H1 (cell line): ENCODE data around the gene CAMSAP3. TPM values are rescaled to one million over a fixed set of nuclear protein-coding genes. Genes with fewer than 3 reads are reported as not detected.

ENCODE experiments used
- CTCF ChIA-PET: fragments of 300-600 bp; sonication (Branson Sonifier 250); formaldehyde crosslinking; loops from one replicate; lab custom pipeline; 2021; ENCODE audit not compliant: partially characterized antibody; lab: Charles Lee
- POLR2A ChIA-PET: fragments of 300-600 bp; sonication (Branson Sonifier 250); formaldehyde crosslinking; loops from one replicate; lab custom pipeline; 2021; ENCODE audit warnings: inconsistent platforms; ENCODE audit not compliant: partially characterized antibody; lab: Charles Lee
- DNase-seq, 2 experiments: peaks; one replicate each; pipeline versions ENCODE4 v3.0.0 to v3.0.0-alpha.2; 2010 to 2022; ENCODE audit warnings: low spot score in 2 of 2, low read depth in 1 of 2, mixed read lengths in 1 of 2
- FAIRE-seq: peaks from 2 replicates; lab custom pipeline; 2011; peaks lifted over from hg19 to GRCh38; lab: Jason Lieb, UNC
- H2AFZ ChIP-seq: 2 replicates; pipeline ENCODE4 v1.8.1; 2012; ENCODE audit warnings: low read length, inconsistent platforms
- H2AK5ac ChIP-seq: 2 replicates; pipeline ENCODE4 v1.6.1; 2013; ENCODE audit warnings: low read depth, low read length
- H2BK120ac ChIP-seq: replicated peaks from 2 replicates; pipeline ENCODE3; 2013; ENCODE audit warnings: low read depth, low read length, inconsistent platforms
- H2BK12ac ChIP-seq: 2 replicates; pipeline ENCODE4 v1.6.1; 2013; ENCODE audit warnings: low read depth, low read length
- H2BK15ac ChIP-seq: 2 replicates; pipeline ENCODE4 v1.6.1; 2013; ENCODE audit warnings: low read length
- H2BK20ac ChIP-seq: 2 replicates; pipeline ENCODE4 v1.6.1; 2013; ENCODE audit warnings: low read length
- H2BK5ac ChIP-seq: 2 replicates; pipeline ENCODE4 v1.6.1; 2013; ENCODE audit warnings: low read depth, low read length
- H3K14ac ChIP-seq: 2 replicates; pipeline ENCODE4 v1.6.1; 2013; ENCODE audit warnings: inconsistent platforms; ENCODE audit not compliant: insufficient read length
- H3K18ac ChIP-seq: 2 replicates; pipeline ENCODE4 v1.6.1; 2013; ENCODE audit warnings: low read length; ENCODE audit errors: extremely low read depth
- H3K23ac ChIP-seq: 2 replicates; pipeline ENCODE4 v1.6.1; 2013; ENCODE audit warnings: inconsistent platforms; ENCODE audit not compliant: insufficient read length
- H3K23me2 ChIP-seq: 2 replicates; pipeline ENCODE4 v1.6.1; 2013; ENCODE audit warnings: low read depth, low read length
- H3K27ac ChIP-seq: 2 replicates; pipeline ENCODE4 v1.6.1; 2011; ENCODE audit warnings: low read depth, low read length, inconsistent platforms
- H3K27me3 ChIP-seq, 4 experiments: replicated peaks in 1 of 4; 1 replicate in 1 of 4; 2 replicates in 3 of 4; pipeline versions ENCODE4 v1.6.1 to v1.8.1; 2011 to 2013; ENCODE audit warnings: low read length in 3 of 4, mild to moderate bottlenecking in 3 of 4, inconsistent platforms in 2 of 4, mixed read lengths in 2 of 4, moderate library complexity in 1 of 4; ENCODE audit not compliant: control insufficient read depth in 3 of 4, insufficient read depth in 3 of 4; ENCODE audit errors: extremely low read depth in 1 of 4
- H3K36me3 ChIP-seq, 4 experiments: 2 replicates each; pipeline versions ENCODE4 v1.6.1 to v1.8.1; 2011 to 2013; ENCODE audit warnings: mild to moderate bottlenecking in 4 of 4, low read length in 3 of 4, moderate library complexity in 2 of 4, control low read depth in 1 of 4, inconsistent platforms in 1 of 4; ENCODE audit not compliant: insufficient read depth in 4 of 4, control insufficient read depth in 2 of 4
- H3K4ac ChIP-seq: replicated peaks from 2 replicates; pipeline ENCODE3; 2013; ENCODE audit warnings: low read length, low read depth, mixed read lengths, inconsistent platforms; ENCODE audit not compliant: insufficient read length
- H3K4me1 ChIP-seq, 4 experiments: replicated peaks in 1 of 4; 1 replicate in 1 of 4; 2 replicates in 3 of 4; pipeline versions ENCODE4 v1.6.1 to v1.8.1; 2011 to 2013; ENCODE audit warnings: low read length in 3 of 4, inconsistent platforms in 2 of 4, mixed read lengths in 1 of 4; ENCODE audit not compliant: insufficient read depth in 4 of 4, control insufficient read depth in 3 of 4
- H3K4me2 ChIP-seq, 2 experiments: 2 replicates each; pipeline versions ENCODE4 v1.6.1 to v1.8.1; 2011 to 2013; ENCODE audit warnings: low read depth in 2 of 2, low read length in 2 of 2, control low read depth in 1 of 2, inconsistent platforms in 1 of 2, mild to moderate bottlenecking in 1 of 2; ENCODE audit not compliant: insufficient read depth in 1 of 2
- H3K4me3 ChIP-seq, 4 experiments: fragments of 200-600, 300-600 bp in 1 of 4; sonication (generic), shearing (Covaris generic), sonication (Bioruptor Twin) in 1 of 4; 2 replicates each; pipeline versions ENCODE4 v1.5.1 to v1.8.1; 2011 to 2016; ENCODE audit warnings: low read length in 4 of 4, low read depth in 3 of 4, control low read depth in 2 of 4, inconsistent platforms in 2 of 4, mild to moderate bottlenecking in 2 of 4, mixed read lengths in 1 of 4, moderate library complexity in 1 of 4; ENCODE audit not compliant: insufficient read depth in 2 of 4; ENCODE audit errors: extremely low read depth in 1 of 4
- H3K56ac ChIP-seq: replicated peaks from 2 replicates; pipeline ENCODE3; 2013; ENCODE audit warnings: low read depth, mild to moderate bottlenecking, mixed read lengths, low read length, inconsistent platforms; ENCODE audit not compliant: insufficient read length
- H3K79me1 ChIP-seq: 2 replicates; pipeline ENCODE4 v1.6.1; 2013; ENCODE audit warnings: low read depth, low read length, control low read depth
- H3K79me2 ChIP-seq, 2 experiments: 2 replicates each; pipeline versions ENCODE4 v1.6.1 to v1.8.1; 2012 to 2013; ENCODE audit warnings: low read length in 2 of 2, mild to moderate bottlenecking in 2 of 2, inconsistent platforms in 1 of 2; ENCODE audit not compliant: insufficient read depth in 2 of 2, control insufficient read depth in 1 of 2
- H3K9ac ChIP-seq, 4 experiments: replicated peaks in 1 of 4; 1 replicate in 1 of 4; 2 replicates in 3 of 4; pipeline versions ENCODE4 v1.6.1 to v1.8.1; 2011 to 2013; ENCODE audit warnings: low read depth in 3 of 4, low read length in 3 of 4, control low read depth in 2 of 4, mild to moderate bottlenecking in 2 of 4, moderate library complexity in 2 of 4, inconsistent platforms in 1 of 4; ENCODE audit errors: extremely low read depth in 1 of 4
- H3K9me3 ChIP-seq, 2 experiments: 2 replicates each; pipeline versions ENCODE4 v1.6.1 to v1.8.1; 2012 to 2013; ENCODE audit warnings: mild to moderate bottlenecking in 2 of 2, moderate library complexity in 2 of 2, control low read depth in 1 of 2, inconsistent platforms in 1 of 2, low read depth in 1 of 2, low read length in 1 of 2, mixed read lengths in 1 of 2; ENCODE audit not compliant: insufficient read depth in 2 of 2
- H4K20me1 ChIP-seq, 2 experiments: replicated peaks in 1 of 2; 2 replicates each; pipeline versions ENCODE3 to v1.8.1; 2011 to 2013; ENCODE audit warnings: inconsistent platforms in 2 of 2, low read length in 2 of 2, mild to moderate bottlenecking in 1 of 2; ENCODE audit not compliant: insufficient read depth in 2 of 2, control insufficient read depth in 1 of 2
- H4K5ac ChIP-seq: 2 replicates; pipeline ENCODE4 v1.6.1; 2013; ENCODE audit warnings: low read length, low read depth, mixed read lengths, inconsistent platforms; ENCODE audit not compliant: insufficient read length
- H4K8ac ChIP-seq: 2 replicates; pipeline ENCODE4 v1.8.0; 2013; ENCODE audit warnings: mild to moderate bottlenecking, moderate library complexity, low read length, inconsistent platforms; ENCODE audit not compliant: insufficient read depth; ENCODE audit errors: extremely low read depth
- H4K91ac ChIP-seq: replicated peaks from 2 replicates; pipeline ENCODE3; 2013; ENCODE audit warnings: low read length, mixed read lengths, inconsistent platforms; ENCODE audit not compliant: insufficient read length
- CBX8 ChIP-seq: fragments of 300-800, 300-1000 bp; sonication (generic); IDR thresholded peaks from 2 replicates; pipeline ENCODE4 v1.7.1; 2016; ENCODE audit warnings: low read depth, low read length, borderline replicate concordance
- SP1 ChIP-seq: IDR thresholded peaks from 2 replicates; pipeline ENCODE4 v1.6.1; 2011; ENCODE audit warnings: low read depth, low read length
- WGBS, 2 experiments: shearing (Covaris generic) in 1 of 2; methylation state at CpG; one replicate each; pipeline versions ENCODE4 v1.1.6 to v1.1.7; 2013 to 2015; ENCODE audit warnings: low lambda C conversion rate in 2 of 2, mixed read lengths in 2 of 2, inconsistent platforms in 1 of 2, low coverage in 1 of 2, missing lambda C conversion rate in 1 of 2; ENCODE audit not compliant: insufficient replicate concordance in 2 of 2, insufficient coverage in 1 of 2, insufficient read length in 1 of 2; ENCODE audit errors: extremely low coverage in 1 of 2, missing lambda C conversion rate in 1 of 2; 5-methylcytosine and 5-hydroxymethylcytosine counted together
- microRNA-seq, 2 experiments: library from miRNA; unstranded; fragments of <30 nt; microRNA quantifications; one replicate each; pipeline versions ENCODE4 to v1.2.0, GENCODE V29; 2016 to 2020; ENCODE audit warnings: borderline microRNAs expressed in 2 of 2, borderline number of aligned reads in 2 of 2, borderline replicate concordance in 1 of 2
- polyA plus RNA-seq, 7 experiments: library from polyadenylated mRNA; depleted of rRNA in 3 of 7; stranded (reverse) in 5 of 7; unstranded in 2 of 7; fragments of >200 nt in 5 of 7; fragments of 200-250 nt in 2 of 7; gene quantifications; 1 replicate in 5 of 7; 2 replicates in 1 of 7; 4 replicates in 1 of 7; pipeline versions ENCODE4 v1.2.1 to v1.2.3, GENCODE V29; 2011 to 2013; ENCODE audit warnings: missing spikeins in 2 of 7, mixed read lengths in 2 of 7
- small RNA-seq: library from polyadenylated mRNA; stranded (forward); fragments of <200 nt; extraction: miRNeasy Mini kit (QIAGEN cat#:217004); gene quantifications from one replicate; pipeline ENCODE3, GENCODE V24; 2013; ENCODE audit not compliant: insufficient read depth
- total RNA-seq: library from RNA; stranded (reverse); fragmentation: NEBNext Ultra II Directional; extraction: Animal tissue kit (Norgen Biotek cat#: 25700); gene quantifications from 2 replicates; pipeline ENCODE4 v1.2.1, GENCODE V29; 2021

Gene CAMSAP3
- total and polyA plus RNA-seq, 2 of the 8 experiments (the other 6 are each of a cell fraction or from before 2014, with no cell fraction given) = 11.4 to 30.4 TPM

DNA sequence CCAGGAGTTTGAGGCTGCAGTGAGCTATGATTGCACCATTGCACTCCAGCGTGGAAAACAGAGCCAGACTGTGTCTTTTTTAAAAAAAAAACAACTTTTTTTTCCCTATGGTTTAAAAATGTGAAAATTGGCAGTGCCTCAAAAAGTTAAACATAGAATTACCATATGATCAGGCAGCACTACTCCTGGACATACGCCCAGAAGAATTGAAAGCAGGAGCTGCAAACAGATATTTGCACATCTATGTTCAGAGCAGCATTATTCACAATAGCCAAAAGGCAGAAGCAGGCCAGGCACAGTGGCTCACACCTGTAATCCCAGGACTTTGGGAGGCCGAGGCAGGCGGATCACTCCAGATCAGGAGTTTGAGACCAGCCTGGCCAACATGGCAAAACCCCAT is 69.4 kb downstream of the CAMSAP3 start:
- Histone ChIP-seq H3K27ac (no peak overlapping the region), H3K36me3 (no peaks in the 10 kb centered on the region), H2AK5ac (no peak overlapping the region), H2BK12ac (no peak overlapping the region), H4K91ac (no peak overlapping the region), H3K23me2 (no peaks in the 10 kb centered on the region; the same call in 1 of the 2 replicates), H3K4me2 (no peak overlapping the region), H2BK20ac (no peak overlapping the region), H3K4ac (no peak overlapping the region), H4K5ac (no peak overlapping the region), H3K79me1 (no peaks in the 10 kb centered on the region), H2BK5ac (no peak overlapping the region), H2BK120ac (no peak overlapping the region), H3K79me2 (no peaks in the 10 kb centered on the region), H3K4me1 (peaks cover 0 to 3% (median 1%) of the 10 kb centered on the region in 4 experiments; a peak in 1 of 7 replicates), H3K56ac (no peak overlapping the region), H2AFZ (no peak overlapping the region), H3K23ac (no peak overlapping the region), H2BK15ac (no peak overlapping the region), H3K4me3 (no peak overlapping the region), H3K18ac (no peak overlapping the region), H3K9me3 (no peaks in the 10 kb centered on the region), H4K20me1 (no peaks in the 10 kb centered on the region), H4K8ac (no peak overlapping the region), H3K27me3 (peaks cover 0 to 12% (median 8%) of the 10 kb centered on the region in 4 experiments; a peak in 4 of 7 replicates), H3K14ac (no peak overlapping the region), H3K9ac (no peak overlapping the region)
- 83% methylated on average over 4 of the region's 4 CpGs; no CpG with 5 or more reads in 1 of the 2 experiments for WGBS, 2 experiments
- DNase-seq (no peak), FAIRE-seq (no peak)
- CTCF ChIA-PET = interaction anchor here (1.3 to 2.4 kb wide), 3 partner anchors 13 to 24 kb away, joined by 4 to 10 read pairs (median 5); partner anchors contain the start of gene TRAPPC5
- no peak for TF ChIP-seq CBX8
- no peak for TF ChIP-seq SP1
- POLR2A ChIA-PET = no interaction called here

Small RNAs within 50 kb of the gene (microRNA-seq; reads per million reads assigned to microRNA genes)
- 0.41 to 0.46 reads per million in 2 experiments for gene MIR6792

Small RNAs within 50 kb of the gene (small RNA-seq; reads per million reads assigned to genes)
- gene MIR6792 = not detected

Other genes with a start within 250 kb of the CAMSAP3 start
- 35.9 and 36.8 TPM in 2 replicates for gene ARHGEF18, start 246.9 kb upstream of the CAMSAP3 start, total RNA-seq
- 12.2 and 17.4 TPM in 2 replicates for gene ARHGEF18, start 246.9 kb upstream of the CAMSAP3 start, polyA plus RNA-seq (2011; rRNA removed)
- gene PEX11G, start 106.8 kb upstream of the CAMSAP3 start, total RNA-seq = 1.8 and 2.1 TPM in 2 replicates
- gene PEX11G, start 106.8 kb upstream of the CAMSAP3 start, polyA plus RNA-seq (2011; rRNA removed) = 4.3 and 5.3 TPM in 2 replicates
- 40.0 and 44.0 TPM in 2 replicates for gene ZNF358, start 79.8 kb upstream of the CAMSAP3 start, total RNA-seq
- gene ZNF358, start 79.8 kb upstream of the CAMSAP3 start, polyA plus RNA-seq (2011; rRNA removed) = 60.3 and 117 TPM in 2 replicates
- gene MCOLN1, start 73.2 kb upstream of the CAMSAP3 start, total RNA-seq = 15.8 and 19.1 TPM in 2 replicates
- 40.0 and 42.8 TPM in 2 replicates for gene MCOLN1, start 73.2 kb upstream of the CAMSAP3 start, polyA plus RNA-seq (2011; rRNA removed)
- gene PNPLA6, start 60.1 kb upstream of the CAMSAP3 start, total RNA-seq = 121 and 123 TPM in 2 replicates
- gene PNPLA6, start 60.1 kb upstream of the CAMSAP3 start, polyA plus RNA-seq (2011; rRNA removed) = 55.1 and 121 TPM in 2 replicates
- gene XAB2, start 33.7 kb downstream of the CAMSAP3 start, total RNA-seq = 49.4 and 51.4 TPM in 2 replicates
- gene XAB2, start 33.7 kb downstream of the CAMSAP3 start, polyA plus RNA-seq (2011; rRNA removed) = 48.2 and 74.4 TPM in 2 replicates
- 105 and 127 TPM in 2 replicates for gene PET100, start 33.9 kb downstream of the CAMSAP3 start, total RNA-seq
- gene PET100, start 33.9 kb downstream of the CAMSAP3 start, polyA plus RNA-seq (2011; rRNA removed) = 36.1 and 80.8 TPM in 2 replicates
- gene PCP2, start 37.9 kb downstream of the CAMSAP3 start, total RNA-seq = not detected in 2 replicates
- gene PCP2, start 37.9 kb downstream of the CAMSAP3 start, polyA plus RNA-seq (2011; rRNA removed) = 0.49 TPM in 1 of 2 replicates, not detected in the other
- gene STXBP2, start 41.2 kb downstream of the CAMSAP3 start, total RNA-seq = 51.5 and 52.9 TPM in 2 replicates
- 53.8 and 82.7 TPM in 2 replicates for gene STXBP2, start 41.2 kb downstream of the CAMSAP3 start, polyA plus RNA-seq (2011; rRNA removed)
- gene RETN, start 73.2 kb downstream of the CAMSAP3 start, total RNA-seq = not detected in 2 replicates
- gene RETN, start 73.2 kb downstream of the CAMSAP3 start, polyA plus RNA-seq (2011; rRNA removed) = not detected in 2 replicates
- not detected in 2 replicates for gene MCEMP1, start 81.2 kb downstream of the CAMSAP3 start, total RNA-seq
- 0.13 TPM in 1 of 2 replicates, not detected in the other for gene MCEMP1, start 81.2 kb downstream of the CAMSAP3 start, polyA plus RNA-seq (2011; rRNA removed)
- gene TRAPPC5, start 85.0 kb downstream of the CAMSAP3 start, total RNA-seq = 99.7 and 109 TPM in 2 replicates
- gene TRAPPC5, start 85.0 kb downstream of the CAMSAP3 start, polyA plus RNA-seq (2011; rRNA removed) = 120 TPM in 2 replicates
- 0.29 TPM in 1 of 2 replicates, not detected in the other for gene FCER2, start 106.3 kb downstream of the CAMSAP3 start, total RNA-seq
- 0.67 TPM in 2 replicates for gene FCER2, start 106.3 kb downstream of the CAMSAP3 start, polyA plus RNA-seq (2011; rRNA removed)
- 0.35 and 1.0 TPM in 2 replicates for gene CLEC4G, start 136.2 kb downstream of the CAMSAP3 start, total RNA-seq
- 2.9 and 3.2 TPM in 2 replicates for gene CLEC4G, start 136.2 kb downstream of the CAMSAP3 start, polyA plus RNA-seq (2011; rRNA removed)
- gene CD209, start 151.7 kb downstream of the CAMSAP3 start, total RNA-seq = 0.22 TPM in 1 of 2 replicates, not detected in the other
- 0.03 and 0.05 TPM in 2 replicates for gene CD209, start 151.7 kb downstream of the CAMSAP3 start, polyA plus RNA-seq (2011; rRNA removed)
- not detected in 2 replicates for gene CLEC4M, start 167.4 kb downstream of the CAMSAP3 start, total RNA-seq
- not detected in 2 replicates for gene CLEC4M, start 167.4 kb downstream of the CAMSAP3 start, polyA plus RNA-seq (2011; rRNA removed)
- 10.4 and 11.0 TPM in 2 replicates for gene EVI5L, start 234.4 kb downstream of the CAMSAP3 start, total RNA-seq
- 7.2 and 13.1 TPM in 2 replicates for gene EVI5L, start 234.4 kb downstream of the CAMSAP3 start, polyA plus RNA-seq (2011; rRNA removed)